ENCODE measurements around the gene AKAP9.

GRCh38 chr7:92043098-92043497, 102.4 kb downstream of the AKAP9 start:
- no peak for TF ChIP-seq CTCF (IDR thresholded peaks at IDR 0.05)
- TF ChIP-seq POLR2A (IDR thresholded peaks at IDR 0.05), result no peak
